DOHH2 (cell line): Measurements from ENCODE around the gene AK6.

ENCODE experiments used
- H3F3A ChIP-seq: fragments of 200-600 bp; sonication (generic), shearing (Covaris generic); 2 replicates; pipeline ENCODE4 v1.6.0; 2016; ENCODE audit warnings: antibody characterized with exemption, mild to moderate bottlenecking; ENCODE audit not compliant: control insufficient read depth, insufficient read depth
- H3K27ac ChIP-seq: fragments of 200-600 bp; sonication (generic); 2 replicates; pipeline ENCODE4 v1.5.1; 2014; ENCODE audit warnings: low read depth, mild to moderate bottlenecking, low read length, moderate library complexity
- H3K27me3 ChIP-seq: fragments of 200-600 bp; sonication (generic); 2 replicates; pipeline ENCODE4 v1.6.1; 2014; ENCODE audit warnings: mild to moderate bottlenecking, low read length, mixed read lengths; ENCODE audit not compliant: control insufficient read depth
- H3K36me3 ChIP-seq: fragments of 200-600 bp; sonication (generic); 2 replicates; pipeline ENCODE4 v1.6.1; 2014; ENCODE audit warnings: mild to moderate bottlenecking, low read length, moderate library complexity, mixed read lengths; ENCODE audit not compliant: control insufficient read depth
- H3K4me1 ChIP-seq: fragments of 200-600 bp; sonication (generic); 2 replicates; pipeline ENCODE4 v1.6.1; 2014; ENCODE audit warnings: mild to moderate bottlenecking, low read length, mixed read lengths; ENCODE audit not compliant: control insufficient read depth
- H3K4me2 ChIP-seq: fragments of 200-600 bp; sonication (generic); 2 replicates; pipeline ENCODE4 v1.6.0; 2014; ENCODE audit warnings: mild to moderate bottlenecking, low read length, moderate library complexity
- H3K4me3 ChIP-seq: fragments of 200-600 bp; sonication (generic); 2 replicates; pipeline ENCODE4 v1.5.1; 2014; ENCODE audit warnings: mild to moderate bottlenecking, low read length, mixed read lengths
- H3K79me2 ChIP-seq: fragments of 200-600 bp; sonication (generic); 2 replicates; pipeline ENCODE4 v1.6.1; 2014; ENCODE audit warnings: mild to moderate bottlenecking, low read length, mixed read lengths; ENCODE audit not compliant: control insufficient read depth
- H3K9me2 ChIP-seq: fragments of 200-600 bp; sonication (generic); replicated peaks from 2 replicates; pipeline ENCODE4 v1.6.1; 2014; ENCODE audit warnings: mild to moderate bottlenecking, low read length, mixed read lengths; ENCODE audit not compliant: control insufficient read depth
- H3K9me3 ChIP-seq: fragments of 200-600 bp; sonication (generic); 2 replicates; pipeline ENCODE4 v1.6.1; 2014; ENCODE audit warnings: antibody characterized with exemption, low read length, mixed read lengths; ENCODE audit not compliant: control insufficient read depth, insufficient read depth
- H4K20me1 ChIP-seq: fragments of 200-600 bp; sonication (generic); 2 replicates; pipeline ENCODE4 v1.6.0; 2014; ENCODE audit warnings: low read depth, mild to moderate bottlenecking, antibody characterized with exemption, low read length, moderate library complexity; ENCODE audit not compliant: control insufficient read depth, insufficient read depth
- EZH2phosphoT487 ChIP-seq: fragments of 200-600 bp; sonication (generic); IDR thresholded peaks from 2 replicates; pipeline ENCODE4 v1.6.1; 2017; ENCODE audit warnings: borderline replicate concordance, mild to moderate bottlenecking, antibody characterized with exemption, low read length, moderate library complexity, mixed read lengths
- TF ChIP-seq, protein P1 (sequence below): fragments of 200-600 bp; sonication (generic); IDR thresholded peaks from one replicate; pipeline ENCODE4 v1.5.1; 2014; ENCODE audit warnings: antibody characterized with exemption, mild to moderate bottlenecking, low read depth, low read length; ENCODE audit not compliant: poor library complexity, severe bottlenecking

Gene AK6

DNA sequence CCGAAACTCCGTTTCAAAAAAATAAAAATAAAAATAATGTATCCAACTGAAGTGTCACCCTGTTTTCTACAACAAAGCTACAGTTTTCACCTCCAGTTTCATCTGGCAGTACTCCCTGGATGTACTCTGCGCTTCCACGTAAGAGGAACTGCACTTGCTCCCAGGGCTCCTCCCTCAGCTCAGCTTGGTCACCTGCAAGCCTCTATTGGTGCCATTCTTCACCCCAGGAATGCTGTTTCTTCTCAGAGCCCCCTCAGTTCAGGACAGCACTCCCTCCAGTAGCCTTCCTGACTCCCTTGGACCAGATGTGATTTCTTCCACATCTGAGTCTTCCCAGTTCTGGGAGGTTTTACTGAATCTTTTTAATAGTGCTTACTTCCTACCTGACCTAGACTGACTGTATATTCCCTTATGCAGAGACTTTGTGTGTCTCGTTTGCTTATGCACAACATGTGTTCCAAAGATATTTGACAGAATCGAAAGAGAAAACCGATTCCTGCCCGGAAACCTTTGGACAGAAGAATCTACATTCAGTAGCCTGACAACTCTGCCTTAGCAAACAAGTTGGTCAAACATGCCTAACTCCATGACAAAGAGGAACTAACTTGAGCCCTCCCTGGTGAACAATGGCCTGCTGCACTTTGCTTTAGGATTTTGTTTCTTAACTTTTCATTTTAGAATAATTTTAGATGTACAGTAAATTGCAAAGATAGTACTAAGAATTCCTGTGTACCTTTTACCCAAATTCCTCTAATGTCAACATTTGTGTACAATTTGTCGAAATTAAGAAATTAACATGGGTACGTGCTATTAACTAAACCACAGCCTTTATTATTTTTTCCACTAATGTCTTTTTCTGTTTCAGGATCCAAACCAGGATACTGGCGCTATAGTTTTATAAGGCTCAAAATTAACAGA, 37.5 kb downstream of the AK6 start:
- Histone ChIP-seq H3K36me3 (no peaks in the 10 kb centered on the region), H3K27me3 (no peaks in the 10 kb centered on the region), H3K9me2 (no peaks in the 10 kb centered on the region), H3K4me2 (peak overlapping the region; percentile 84), H3K4me3 (peak overlapping the region; percentile 82), H3K9me3 (no peaks in the 10 kb centered on the region), H3K79me2 (peaks cover 16% of the 10 kb centered on the region), H4K20me1 (no peaks in the 10 kb centered on the region), H3F3A (no peaks in the 10 kb centered on the region), H3K4me1 (peaks cover 23% of the 10 kb centered on the region), H3K27ac (peak overlapping the region; percentile 25; the same call in 1 of the 2 replicates)
- TF ChIP-seq EZH2phosphoT487, result no peak
- TF ChIP-seq, protein P1, sequence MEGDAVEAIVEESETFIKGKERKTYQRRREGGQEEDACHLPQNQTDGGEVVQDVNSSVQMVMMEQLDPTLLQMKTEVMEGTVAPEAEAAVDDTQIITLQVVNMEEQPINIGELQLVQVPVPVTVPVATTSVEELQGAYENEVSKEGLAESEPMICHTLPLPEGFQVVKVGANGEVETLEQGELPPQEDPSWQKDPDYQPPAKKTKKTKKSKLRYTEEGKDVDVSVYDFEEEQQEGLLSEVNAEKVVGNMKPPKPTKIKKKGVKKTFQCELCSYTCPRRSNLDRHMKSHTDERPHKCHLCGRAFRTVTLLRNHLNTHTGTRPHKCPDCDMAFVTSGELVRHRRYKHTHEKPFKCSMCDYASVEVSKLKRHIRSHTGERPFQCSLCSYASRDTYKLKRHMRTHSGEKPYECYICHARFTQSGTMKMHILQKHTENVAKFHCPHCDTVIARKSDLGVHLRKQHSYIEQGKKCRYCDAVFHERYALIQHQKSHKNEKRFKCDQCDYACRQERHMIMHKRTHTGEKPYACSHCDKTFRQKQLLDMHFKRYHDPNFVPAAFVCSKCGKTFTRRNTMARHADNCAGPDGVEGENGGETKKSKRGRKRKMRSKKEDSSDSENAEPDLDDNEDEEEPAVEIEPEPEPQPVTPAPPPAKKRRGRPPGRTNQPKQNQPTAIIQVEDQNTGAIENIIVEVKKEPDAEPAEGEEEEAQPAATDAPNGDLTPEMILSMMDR, result no peak

DNA sequence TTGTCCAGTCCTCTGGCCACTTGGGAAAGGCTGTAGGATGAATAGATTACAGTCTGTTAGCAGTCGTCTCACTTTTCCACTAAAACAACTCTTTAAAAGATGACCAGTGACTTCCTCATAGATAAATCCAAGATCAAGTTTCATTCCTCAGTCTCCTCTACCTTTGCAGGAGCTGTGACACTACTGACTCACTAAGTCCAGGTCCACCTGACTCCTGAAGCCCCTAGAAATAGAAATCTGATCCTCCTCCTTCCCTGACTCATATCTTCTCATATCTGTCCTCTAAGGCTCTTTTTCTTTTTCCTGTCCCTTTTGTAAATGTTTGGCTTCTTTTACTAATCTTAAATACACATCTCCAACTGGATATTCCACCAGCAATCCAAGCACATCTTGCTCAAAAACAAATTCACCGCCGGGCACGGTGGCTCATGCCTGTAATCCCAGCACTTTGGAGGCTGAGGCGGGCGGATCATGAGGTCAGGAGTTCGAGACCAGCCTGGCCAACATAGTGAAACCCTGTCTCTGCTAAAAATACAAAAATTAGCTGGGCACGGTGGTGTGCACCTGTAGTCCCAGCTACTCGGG, 39.3 kb downstream of the AK6 start:
- no peak overlapping the region for H3K4me3 ChIP-seq
- H3K4me2 ChIP-seq, result no peak overlapping the region

DNA sequence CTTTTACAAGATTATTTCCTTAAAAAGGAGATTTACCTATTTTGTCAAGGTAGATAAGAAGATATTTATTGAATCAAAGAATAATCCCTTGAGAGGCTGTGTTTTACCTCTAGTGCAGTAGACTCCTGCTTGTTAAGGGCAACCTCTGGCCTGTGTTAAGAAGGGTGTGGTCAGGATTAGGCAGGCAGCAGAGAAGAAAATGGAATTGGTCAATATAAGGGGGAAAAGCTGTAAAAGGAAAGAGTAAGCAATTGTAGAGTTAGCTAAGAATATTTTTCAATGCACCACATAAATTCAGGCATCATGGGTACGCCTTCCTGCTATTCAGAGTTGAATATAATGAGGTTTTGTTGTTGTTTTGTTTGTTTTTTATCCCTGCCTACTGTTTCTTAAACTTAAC, 43.0 kb downstream of the AK6 start:
- Histone ChIP-seq H3K4me2 (no peak overlapping the region), H3K4me3 (no peak overlapping the region), H4K20me1 (no peaks in the 10 kb centered on the region; the same call in 1 of the 2 replicates), H3K27ac (no peak overlapping the region), H3K79me2 (peaks cover under 1% of the 10 kb centered on the region; the same call in 1 of the 2 replicates), H3K9me2 (no peaks in the 10 kb centered on the region), H3K4me1 (no peaks in the 10 kb centered on the region; the same call in 1 of the 2 replicates), H3F3A (no peaks in the 10 kb centered on the region), H3K9me3 (no peaks in the 10 kb centered on the region), H3K36me3 (no peaks in the 10 kb centered on the region), H3K27me3 (no peaks in the 10 kb centered on the region)
- TF ChIP-seq EZH2phosphoT487, result no peak
- TF ChIP-seq, protein P1, result no peak

More for the DNA sequence above, 39.3 kb downstream of the AK6 start:
- Histone ChIP-seq H3F3A (no peaks in the 10 kb centered on the region), H3K36me3 (no peaks in the 10 kb centered on the region), H3K27ac (no peak overlapping the region), H3K27me3 (no peaks in the 10 kb centered on the region), H3K4me1 (peaks cover 23% of the 10 kb centered on the region), H3K9me2 (no peaks in the 10 kb centered on the region), H3K9me3 (no peaks in the 10 kb centered on the region), H3K79me2 (peaks cover 16% of the 10 kb centered on the region), H4K20me1 (no peaks in the 10 kb centered on the region; the same call in 1 of the 2 replicates)
- TF ChIP-seq EZH2phosphoT487, result no peak
- TF ChIP-seq, protein P1, result no peak
